Stimulated activated CD4-positive, alpha-beta T cell treated with anti-CD3 and anti-CD28 coated beads, Interleukin-4, amount 100 ng/mL, for 1 hour (primary cell): ENCODE data around the gene COL9A3.
A peak's percentile ranks its signal among the peaks of the same experiment; 100 is the strongest.

Source experiments
- DNase-seq: peaks from one replicate; pipeline ENCODE4 v3.0.0-alpha.2; 2020

Gene COL9A3

DNA sequence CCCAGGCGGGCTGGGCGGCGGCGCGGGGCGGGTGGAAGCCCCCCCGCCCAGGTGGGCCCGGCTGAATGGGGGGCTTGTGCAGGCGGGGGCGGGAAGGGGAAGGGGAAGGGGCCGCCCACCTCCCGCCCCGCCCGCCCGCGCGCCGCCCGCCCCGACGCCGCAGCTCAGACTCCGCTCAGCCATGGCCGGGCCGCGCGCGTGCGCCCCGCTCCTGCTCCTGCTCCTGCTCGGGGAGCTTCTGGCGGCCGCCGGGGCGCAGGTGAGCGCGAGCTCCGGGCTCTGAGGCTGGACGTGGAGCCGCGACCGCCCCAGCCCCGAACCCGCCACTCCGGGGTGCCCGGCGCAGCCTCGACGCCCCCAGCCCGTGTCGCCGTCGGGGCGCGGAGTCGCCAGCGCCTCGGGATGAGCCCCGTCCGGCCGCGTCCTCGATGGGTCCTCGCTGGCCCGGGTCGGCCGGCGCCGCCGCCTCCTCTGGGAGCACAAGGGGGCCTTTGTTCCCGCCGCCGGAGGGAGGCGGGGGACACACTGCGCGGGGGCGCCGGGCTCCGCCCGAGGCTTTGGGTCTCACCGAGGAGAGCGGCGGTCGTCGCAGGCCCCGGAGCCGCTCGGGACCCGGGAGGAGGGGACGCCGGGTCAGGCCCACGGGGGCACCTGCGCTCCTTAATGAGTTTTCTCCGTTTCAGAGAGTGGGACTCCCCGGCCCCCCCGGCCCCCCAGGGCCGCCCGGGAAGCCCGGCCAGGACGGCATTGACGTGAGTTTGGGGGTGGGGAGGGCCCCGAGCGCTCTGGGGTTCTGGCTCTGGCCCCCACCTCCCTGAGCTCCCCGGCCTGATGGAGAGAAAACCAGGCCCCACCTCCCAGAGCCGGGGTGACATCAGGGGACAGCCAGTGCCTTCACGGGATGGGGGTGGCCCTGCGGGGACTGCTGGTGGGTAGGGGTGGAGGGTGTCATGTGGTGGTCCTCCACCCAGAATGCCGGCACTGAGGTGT is at the start of gene COL9A3:
COL9A3 (plus strand) TSS at position 167 of the 990 bp plus-strand sequence; CDS start at position 182, 15 bp downstream.
- DNase-seq: no peak

GRCh38 chr20:62768234-62768546 is 48.7 kb upstream of the COL9A3 start:
- no peak for DNase-seq

DNA sequence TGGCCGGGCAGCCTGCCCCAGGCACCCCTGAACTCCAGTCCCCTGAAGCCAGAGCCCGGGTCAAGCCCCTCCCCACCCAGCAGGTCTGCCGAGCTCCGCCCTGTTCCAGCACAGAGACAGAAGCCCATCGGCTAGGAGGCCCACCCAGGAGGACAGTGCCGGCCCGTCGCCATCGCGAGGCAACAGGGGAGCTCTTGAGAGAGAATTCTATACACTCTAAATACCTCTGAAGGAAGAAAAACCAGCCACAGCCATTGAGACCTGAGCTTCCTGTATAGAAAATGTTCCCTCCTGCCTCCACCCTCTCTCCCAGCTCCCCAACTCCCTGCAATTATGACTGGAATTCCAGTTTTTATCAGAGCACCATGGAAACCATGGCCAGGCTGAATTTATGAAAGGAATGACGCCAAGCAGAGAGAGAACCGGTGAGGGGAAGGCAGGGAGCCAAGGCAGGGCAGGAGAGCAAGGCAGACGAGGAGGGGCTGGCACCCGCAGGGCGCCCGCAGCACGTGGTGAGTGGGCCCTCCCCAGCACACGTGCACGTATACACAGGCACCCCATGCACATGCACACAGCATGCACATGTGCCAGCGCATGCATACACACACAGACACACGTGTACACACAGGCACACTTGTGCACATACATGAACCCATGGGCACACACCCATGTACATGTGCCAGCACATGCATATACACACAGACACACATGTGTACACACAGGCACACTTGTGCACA is 48.1 kb upstream of the COL9A3 start:
- no peak for DNase-seq

DNA sequence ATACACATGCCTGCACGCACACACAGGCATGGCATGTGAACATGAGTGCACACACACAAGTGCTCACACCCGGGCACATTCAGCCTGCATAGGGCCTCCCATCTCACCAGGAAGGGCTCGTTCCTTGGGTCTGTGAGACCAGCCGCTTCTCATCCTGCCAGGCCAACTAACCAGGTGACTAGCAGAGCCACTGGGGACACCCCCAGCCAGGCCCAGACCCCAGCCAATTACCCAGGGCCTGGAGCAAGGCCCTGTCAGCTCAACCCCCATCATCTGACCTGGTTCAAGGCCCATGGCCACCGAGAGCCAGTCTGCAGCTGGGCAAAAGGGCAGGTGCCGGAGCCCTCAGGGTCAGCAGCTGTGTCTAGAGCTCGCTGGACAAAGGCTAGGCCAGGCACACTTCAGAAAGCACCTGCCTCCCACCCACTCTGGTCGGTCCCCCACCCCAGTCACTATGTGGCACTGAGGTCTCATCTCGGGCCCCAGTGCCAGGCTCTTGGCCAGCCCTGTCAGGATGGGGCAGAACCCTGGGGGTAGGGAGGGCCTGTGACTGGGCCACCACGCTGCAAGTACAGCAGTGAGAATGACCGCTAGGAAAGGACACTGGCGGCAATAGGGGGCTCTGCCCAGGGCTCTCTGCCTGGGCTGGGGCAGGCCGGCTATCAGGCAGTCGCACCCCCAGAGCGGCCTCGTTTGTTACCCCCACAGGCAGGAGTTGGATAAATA is 47.3 kb upstream of the COL9A3 start:
- no peak for DNase-seq

DNA sequence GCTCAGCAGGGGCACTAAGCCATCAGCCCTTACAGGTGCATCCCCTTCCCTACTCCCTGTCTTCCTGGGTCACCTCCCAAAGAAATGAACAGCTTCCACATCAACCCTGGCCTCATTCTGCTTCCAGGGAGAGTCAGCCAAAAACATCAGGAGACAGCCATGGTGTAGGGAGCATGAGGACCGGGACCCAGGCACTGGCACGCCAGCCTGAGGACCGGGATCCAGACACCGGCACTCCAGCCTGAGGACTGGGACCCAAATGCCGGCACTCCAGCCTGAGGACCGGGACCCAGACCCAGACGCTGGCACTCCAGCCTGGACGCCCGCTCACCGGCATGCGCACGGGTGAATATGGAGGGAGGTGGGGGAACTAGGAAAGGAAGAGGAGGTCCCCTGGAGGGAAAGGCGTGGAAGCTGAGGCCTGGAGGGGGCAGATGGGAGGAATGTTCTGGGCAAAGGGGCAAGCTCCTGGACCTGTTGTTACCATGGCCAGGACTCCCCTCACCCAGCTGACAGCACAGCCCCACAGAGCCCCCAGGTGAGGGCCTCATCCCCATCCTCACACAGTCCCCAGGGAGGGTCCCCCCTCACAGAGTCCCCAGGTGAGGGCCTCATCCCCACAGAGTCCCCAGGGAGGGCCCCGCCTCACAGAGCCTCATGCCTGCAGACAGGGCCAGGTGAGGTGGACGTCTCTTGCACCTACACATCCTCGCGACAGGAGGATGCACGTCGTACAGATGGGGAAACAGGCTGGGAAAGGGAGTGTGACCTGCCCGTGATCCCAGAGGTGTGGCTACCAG is 46.5 kb upstream of the COL9A3 start:
- DNase-seq: no peak

- no peak for DNase-seq
Observed at GRCh38 chr20:62770916-62771315, 45.9 kb upstream of the COL9A3 start.

DNA sequence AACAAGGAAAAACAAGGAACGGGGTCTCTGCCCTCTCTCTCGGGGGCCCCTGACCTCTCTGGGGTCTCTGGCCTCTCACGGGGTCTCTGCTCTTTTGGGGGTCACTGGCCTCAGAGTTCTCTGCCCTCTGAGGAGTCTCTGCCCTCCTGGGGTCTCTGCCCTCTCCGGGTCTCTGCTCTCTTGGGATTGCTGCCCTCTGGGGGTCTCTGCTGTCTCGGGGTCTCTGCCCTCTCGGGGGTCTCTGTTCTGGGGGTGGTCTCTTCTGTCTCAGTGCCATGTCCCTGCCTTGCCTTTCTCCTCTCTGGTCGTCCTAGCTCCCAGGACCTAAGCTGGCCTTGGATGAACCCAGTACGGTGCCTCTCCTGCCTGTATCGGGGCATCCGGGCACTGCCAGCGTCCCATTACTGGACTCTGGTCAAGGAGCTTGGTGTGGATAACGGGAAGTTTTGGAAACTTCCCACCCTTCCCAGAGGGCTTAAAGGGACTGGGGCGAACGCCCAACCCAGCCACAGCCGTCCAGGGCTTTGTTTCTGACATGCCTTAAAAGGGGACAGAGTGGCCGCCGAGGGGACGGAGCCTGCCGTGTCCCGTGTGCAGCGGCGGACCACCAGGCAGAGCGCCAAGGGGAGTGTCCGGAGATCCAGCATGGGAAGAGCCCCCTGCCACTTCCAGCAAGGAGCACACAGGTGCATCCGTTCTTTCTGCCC is 45.3 kb upstream of the COL9A3 start:
- DNase-seq: no peak

DNA sequence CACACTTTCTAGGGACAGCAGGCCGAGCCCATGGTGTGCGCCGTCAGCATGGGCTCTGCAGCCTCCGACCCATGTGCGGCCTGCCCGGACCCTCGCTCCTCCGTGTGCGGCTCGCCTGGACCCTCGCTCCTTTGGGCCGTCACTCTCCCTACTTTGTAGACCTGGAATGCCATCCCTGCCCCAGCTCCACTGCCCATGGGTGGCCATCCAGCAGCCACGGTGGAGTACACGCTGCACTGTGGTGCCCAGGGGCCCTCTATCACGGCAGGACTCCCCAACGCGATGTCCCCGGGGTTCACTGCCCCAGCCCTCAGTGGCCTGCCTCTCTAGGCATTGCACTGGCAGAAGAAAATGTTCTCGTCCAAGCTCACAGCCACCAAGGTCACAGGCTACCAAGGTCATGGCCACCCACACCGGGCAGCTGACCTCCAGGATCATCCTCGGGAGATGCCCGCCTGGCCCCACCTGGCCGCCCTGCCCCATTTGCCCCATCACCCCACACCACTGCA is 44.7 kb upstream of the COL9A3 start:
- no peak for DNase-seq

DNA sequence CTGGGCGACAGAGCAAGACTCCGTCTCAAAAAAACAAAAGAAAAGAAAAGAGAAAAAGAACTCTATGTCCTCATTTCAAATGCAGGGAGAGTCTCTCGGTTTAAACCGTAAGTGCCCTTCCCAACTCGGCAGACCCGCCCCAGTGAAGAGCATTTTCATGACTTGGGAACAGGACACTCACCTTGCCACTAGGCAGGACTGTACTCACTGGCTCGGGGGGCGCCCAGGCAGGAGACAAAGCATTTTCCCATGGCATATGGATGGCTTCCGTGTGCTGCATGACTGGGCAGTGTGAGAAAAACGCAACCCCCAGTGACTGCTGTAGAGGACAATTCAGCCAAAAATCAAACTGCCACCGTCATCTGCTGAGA is 44.2 kb upstream of the COL9A3 start:
- DNase-seq: no peak

- DNase-seq: no peak
Observed at GRCh38 chr20:62772990-62773844, 43.6 kb upstream of the COL9A3 start.

- DNase-seq: no peak
Observed at GRCh38 chr20:62773845-62774714, 42.8 kb upstream of the COL9A3 start.

GRCh38 chr20:62774762-62775161 is 42.1 kb upstream of the COL9A3 start:
- no peak for DNase-seq

DNA sequence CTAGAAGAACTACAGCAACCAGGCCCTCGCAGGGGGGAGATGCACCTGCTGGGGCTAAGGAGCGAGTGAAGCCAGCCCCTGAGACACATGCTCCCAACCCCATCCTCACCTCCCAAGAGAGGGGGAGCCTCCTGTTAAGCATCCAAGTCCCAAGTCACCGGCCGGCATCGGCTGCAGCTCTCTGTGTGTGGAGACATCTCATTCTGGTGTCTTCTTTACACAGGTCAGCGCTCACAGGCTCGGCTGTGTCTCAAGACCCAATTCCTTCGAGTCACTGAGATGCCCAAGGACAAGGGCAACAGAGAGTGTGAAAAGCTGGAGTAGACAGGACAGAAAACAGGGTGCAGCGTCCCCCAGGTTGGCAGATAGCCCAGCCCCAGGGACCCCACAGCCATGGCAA is 41.6 kb upstream of the COL9A3 start:
- no peak for DNase-seq

GRCh38 chr20:62776035-62776691 is 40.7 kb upstream of the COL9A3 start:
- no peak for DNase-seq

GRCh38 chr20:62776692-62777527 is 39.9 kb upstream of the COL9A3 start:
- peak; percentile 55 for DNase-seq

DNA sequence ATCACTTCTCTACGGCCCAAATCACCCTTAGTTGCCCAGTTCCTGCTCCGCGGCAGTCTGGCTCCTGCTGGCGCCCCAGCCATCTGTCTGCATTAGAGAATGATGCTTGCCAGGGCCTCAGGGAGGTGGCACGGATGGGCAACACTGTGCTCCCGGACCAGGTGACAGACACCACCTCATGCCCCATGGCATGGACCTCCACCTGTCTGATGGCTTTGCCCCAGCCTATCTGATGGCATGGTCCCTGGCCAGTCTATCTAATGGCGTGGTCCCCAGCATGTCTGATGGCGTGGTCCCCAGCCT is 39.4 kb upstream of the COL9A3 start:
- no peak for DNase-seq

GRCh38 chr20:62778058-62778457 is 38.8 kb upstream of the COL9A3 start:
- no peak for DNase-seq
